Liver (tissue), 9 donors: ENCODE data around the gene CEP295NL. TPM values are rescaled to one million over a fixed set of nuclear protein-coding genes. Genes with fewer than 3 reads are reported as not detected.

Source experiments
- DNase-seq: peaks from one replicate; pipeline ENCODE4 v3.0.0-alpha.2; 2017; ENCODE audit warnings: low spot score
- H3K27ac ChIP-seq, 2 donors: one replicate each; pipeline ENCODE4 v1.7.0; 2013; ENCODE audit warnings: inconsistent platforms in 2 of 2, low read length in 2 of 2, control low read depth in 1 of 2, low read depth in 1 of 2, mild to moderate bottlenecking in 1 of 2
- H3K27me3 ChIP-seq, 4 donors: one replicate each; pipeline versions ENCODE4 v1.6.1 to v1.7.0; 2013; ENCODE audit warnings: low read length in 3 of 4, inconsistent platforms in 1 of 4, mild to moderate bottlenecking in 1 of 4, moderate library complexity in 1 of 4; ENCODE audit not compliant: control insufficient read depth in 4 of 4, insufficient read depth in 4 of 4
- H3K36me3 ChIP-seq, 4 donors: one replicate each; pipeline versions ENCODE4 v1.6.1 to v1.7.0; 2013; ENCODE audit warnings: low read length in 3 of 4, mild to moderate bottlenecking in 3 of 4, low read depth in 1 of 4, moderate library complexity in 1 of 4; ENCODE audit not compliant: control insufficient read depth in 4 of 4, insufficient read depth in 3 of 4
- H3K4me1 ChIP-seq, 4 donors: one replicate each; pipeline versions ENCODE4 v1.6.1 to v1.7.0; 2013; ENCODE audit warnings: low read length in 3 of 4, mild to moderate bottlenecking in 3 of 4, moderate library complexity in 1 of 4; ENCODE audit not compliant: control insufficient read depth in 4 of 4, insufficient read depth in 4 of 4
- H3K4me3 ChIP-seq, 3 donors: one replicate each; pipeline versions ENCODE4 v1.6.1 to v1.7.0; 2013; ENCODE audit warnings: low read length in 3 of 3, control low read depth in 1 of 3, low read depth in 1 of 3, mild to moderate bottlenecking in 1 of 3
- H3K9ac ChIP-seq, 2 donors: one replicate each; pipeline ENCODE4 v1.7.0; 2013; ENCODE audit warnings: low read length in 2 of 2, mild to moderate bottlenecking in 2 of 2, moderate library complexity in 2 of 2, control low read depth in 1 of 2, low read depth in 1 of 2
- H3K9me3 ChIP-seq, 4 donors: one replicate each; pipeline versions ENCODE4 v1.6.1 to v1.7.0; 2013; ENCODE audit warnings: low read length in 3 of 4; ENCODE audit not compliant: control insufficient read depth in 4 of 4
- EGR1 ChIP-seq, 2 donors: IDR thresholded peaks; 2 replicates each; pipeline ENCODE4 v1.6.1; 2016 to 2018; ENCODE audit warnings: antibody characterized with exemption in 2 of 2, low read depth in 2 of 2
- FOXA2 ChIP-seq: IDR thresholded peaks from 2 replicates; pipeline ENCODE4 v1.6.1; 2016; ENCODE audit warnings: antibody characterized with exemption
- GABPA ChIP-seq, 2 donors: IDR thresholded peaks in 1 of 2; conservative IDR thresholded peaks in 1 of 2; 2 replicates each; pipeline ENCODE4 v1.6.1; 2016; ENCODE audit warnings: antibody characterized with exemption in 2 of 2, mild to moderate bottlenecking in 1 of 2, moderate library complexity in 1 of 2
- HNF4G ChIP-seq: IDR thresholded peaks from 2 replicates; pipeline ENCODE4 v1.6.1; 2016; ENCODE audit warnings: antibody characterized with exemption
- JUND ChIP-seq, 2 donors: IDR thresholded peaks; 2 replicates each; pipeline ENCODE4 v1.6.1; 2016; ENCODE audit warnings: antibody characterized with exemption in 2 of 2
- MAX ChIP-seq: IDR thresholded peaks from 2 replicates; pipeline ENCODE4 v1.6.1; 2016; ENCODE audit warnings: antibody characterized with exemption
- RAD21 ChIP-seq, 2 donors: IDR thresholded peaks; 2 replicates each; pipeline ENCODE4 v1.6.1; 2016; ENCODE audit warnings: antibody characterized with exemption in 2 of 2, mild to moderate bottlenecking in 2 of 2
- REST ChIP-seq: IDR thresholded peaks from 2 replicates; pipeline ENCODE4 v1.6.1; 2016; ENCODE audit warnings: antibody characterized with exemption, mild to moderate bottlenecking
- RXRA ChIP-seq, 2 donors: IDR thresholded peaks; 2 replicates each; pipeline ENCODE4 v1.6.1; 2017 to 2018; ENCODE audit warnings: antibody characterized with exemption in 2 of 2, mild to moderate bottlenecking in 1 of 2
- SP1 ChIP-seq: IDR thresholded peaks from 2 replicates; pipeline ENCODE4 v1.6.1; 2018; ENCODE audit warnings: antibody characterized with exemption, mild to moderate bottlenecking
- ZBTB33 ChIP-seq: IDR thresholded peaks from 2 replicates; pipeline ENCODE4 v1.6.1; 2016; ENCODE audit warnings: antibody characterized with exemption
- WGBS: extraction: QIAGEN DNeasy Blood & Tissue Kit; methylation state at CpG from one replicate; pipeline ENCODE4 v1.1.7; 2013; 5-methylcytosine and 5-hydroxymethylcytosine counted together
- polyA plus RNA-seq, 2 donors: library from polyadenylated mRNA; stranded (reverse) in 1 of 2; unstranded in 1 of 2; fragments of 200-250 nt in 1 of 2; fragments of >200 nt in 1 of 2; fragmentation: Nextera tagmentation in 1 of 2; extraction: Ambion mirVana in 1 of 2; gene quantifications; one replicate each; pipeline versions ENCODE4 v1.2.1 to v1.2.3, GENCODE V29; 2013 to 2015
- total RNA-seq, 2 donors: library from RNA; depleted of rRNA; stranded (reverse); fragments of >200 nt; gene quantifications; one replicate each; pipeline ENCODE4 v1.2.3, GENCODE V29; 2014
- donor health status: healthy.
- donor health status: healthy.
- donor health status: healthy.
- donor health status: healthy.
- donor health status: healthy.

CEP295NL gene
- total and polyA plus RNA-seq, 4 donors, result 0.28 to 1.0 TPM; not detected in 2

- Histone ChIP-seq H3K27ac (no peak overlapping the region), H3K9me3 (no peaks in the 10 kb centered on the region), H3K9ac (no peak overlapping the region), H3K4me3 (no peak overlapping the region), H3K4me1 (peaks cover 0 to 13% (median 8%) of the 10 kb centered on the region in 4 donors), H3K36me3 (no peaks in the 10 kb centered on the region), H3K27me3 (no peaks in the 10 kb centered on the region)
- no peak for DNase-seq
- no peak for TF ChIP-seq HNF4G
- TF ChIP-seq MAX, result no peak
- TF ChIP-seq RAD21 (IDR thresholded peaks at IDR 0.05), result no peak
- no peak for TF ChIP-seq SP1
- TF ChIP-seq JUND (IDR thresholded peaks at IDR 0.05), result no peak
- no peak for TF ChIP-seq FOXA2
- no peak for TF ChIP-seq EGR1 (IDR thresholded peaks at IDR 0.05; ENCODE audit: low read depth in 2 of 2)
- no peak for TF ChIP-seq ZBTB33
- no peak for TF ChIP-seq RXRA (IDR thresholded peaks at IDR 0.05)
- TF ChIP-seq GABPA (IDR thresholded peaks at IDR 0.05 in 1 of 2, conservative IDR thresholded peaks at IDR 0.05 in 1 of 2), result no peak
- 86% methylated on average over 8 of the region's 8 CpGs for WGBS
Observed at GRCh38 chr17:78885956-78886355, 17.0 kb downstream of the CEP295NL start.

GRCh38 chr17:78884876-78885667 lies 17.9 kb downstream of the CEP295NL start:
- Histone ChIP-seq H3K4me3 (no peak overlapping the region), H3K9me3 (no peaks in the 10 kb centered on the region), H3K36me3 (no peaks in the 10 kb centered on the region), H3K9ac (no peak overlapping the region), H3K4me1 (peaks cover 0 to 13% (median 8%) of the 10 kb centered on the region in 4 donors), H3K27me3 (no peaks in the 10 kb centered on the region), H3K27ac (no peak overlapping the region)
- no peak for DNase-seq
- TF ChIP-seq MAX (no peak), FOXA2 (no peak), REST (no peak)
- WGBS, result 90% methylated on average over 24 of the region's 24 CpGs
